Dendritic cell treated with granulocyte-macrophage colony-stimulating factor and Interleukin-4, amounts not matched to agents 40 ng/mL and 50 ng/mL, for 4 days (primary cell): ENCODE data around the gene HHAT.

Experiments used
- H3K27ac Mint-ChIP-seq: one replicate; pipeline ENCODE4 v1.8.0; 2022; ENCODE audit warnings: mild to moderate bottlenecking, mixed read lengths
- H3K27me3 Mint-ChIP-seq: one replicate; pipeline ENCODE4 v1.8.0; 2022; ENCODE audit warnings: mild to moderate bottlenecking, mixed read lengths
- H3K36me3 Mint-ChIP-seq: one replicate; pipeline ENCODE4 v1.8.0; 2022; ENCODE audit warnings: low read depth, mixed read lengths
- H3K4me1 Mint-ChIP-seq: one replicate; pipeline ENCODE4 v1.8.0; 2022; ENCODE audit warnings: low read depth, mixed read lengths
- H3K4me3 Mint-ChIP-seq: one replicate; pipeline ENCODE4 v1.8.0; 2022; ENCODE audit warnings: mild to moderate bottlenecking, moderate library complexity, mixed read lengths
- H3K9me3 Mint-ChIP-seq: one replicate; pipeline ENCODE4 v1.8.0; 2022; ENCODE audit warnings: mixed read lengths
- intact Hi-C: fragments of 100-400 bp; cut with micrococcal nuclease; formaldehyde crosslinking; loops from one replicate; pipeline ENCODE4 v1.15.0; 2022

The HHAT gene

GRCh38 chr1:210328746-210329503 is at the start of gene HHAT:
TSS of gene HHAT (plus strand) at chr1:210328902. CDS start at chr1:210348976, 20,074 bp downstream.
- Mint-ChIP-seq H3K4me3 (peak within 1 kb of the TSS; percentile 82), H3K27me3 (peaks cover 12% of the 10 kb centered on the region), H3K9me3 (no peaks in the 10 kb centered on the region), H3K4me1 (peaks cover 13% of the 10 kb centered on the region), H3K36me3 (peaks cover 9% of the 10 kb centered on the region), H3K27ac (peak within 1 kb of the TSS; percentile 92)
- intact Hi-C loops, result no loop called here

GRCh38 chr1:210280221-210280620 is 48.5 kb upstream of the HHAT start:
- Mint-ChIP-seq H3K27me3 (no peaks in the 10 kb centered on the region), H3K4me3 (no peak overlapping the region), H3K36me3 (no peaks in the 10 kb centered on the region), H3K27ac (no peak overlapping the region), H3K9me3 (peaks cover 39% of the 10 kb centered on the region), H3K4me1 (no peaks in the 10 kb centered on the region)
- intact Hi-C loops, result no loop called here

GRCh38 chr1:210288116-210288515 is 40.6 kb upstream of the HHAT start:
- intact Hi-C loops, result no loop called here
- Mint-ChIP-seq H3K4me1 (no peaks in the 10 kb centered on the region), H3K36me3 (no peaks in the 10 kb centered on the region), H3K27me3 (peaks cover 31% of the 10 kb centered on the region), H3K27ac (no peak overlapping the region), H3K4me3 (no peak overlapping the region), H3K9me3 (no peaks in the 10 kb centered on the region)

GRCh38 chr1:210289248-210289647 is 39.5 kb upstream of the HHAT start:
- Mint-ChIP-seq H3K27me3 (peaks cover 38% of the 10 kb centered on the region), H3K36me3 (no peaks in the 10 kb centered on the region), H3K9me3 (no peaks in the 10 kb centered on the region), H3K4me1 (no peaks in the 10 kb centered on the region), H3K4me3 (no peak overlapping the region), H3K27ac (no peak overlapping the region)
- intact Hi-C loops, result no loop called here

- no peak overlapping the region for H3K4me3 Mint-ChIP-seq
- no peak overlapping the region for H3K27ac Mint-ChIP-seq
- no peaks in the 10 kb centered on the region for H3K9me3 Mint-ChIP-seq
- H3K27me3 Mint-ChIP-seq, result peaks cover 44% of the 10 kb centered on the region
- intact Hi-C loops, result no loop called here
- no peaks in the 10 kb centered on the region for H3K36me3 Mint-ChIP-seq
- H3K4me1 Mint-ChIP-seq, result no peaks in the 10 kb centered on the region
Measured at GRCh38 chr1:210291081-210291764, 37.5 kb upstream of the HHAT start.

GRCh38 chr1:210291786-210292230 is 36.9 kb upstream of the HHAT start:
- Mint-ChIP-seq H3K27me3 (peaks cover 44% of the 10 kb centered on the region), H3K27ac (no peak overlapping the region), H3K4me1 (no peaks in the 10 kb centered on the region), H3K9me3 (no peaks in the 10 kb centered on the region), H3K4me3 (no peak overlapping the region), H3K36me3 (no peaks in the 10 kb centered on the region)
- intact Hi-C loops, result no loop called here

GRCh38 chr1:210292231-210292871 is 36.4 kb upstream of the HHAT start:
- intact Hi-C loops, result no loop called here
- no peaks in the 10 kb centered on the region for H3K4me1 Mint-ChIP-seq
- H3K4me3 Mint-ChIP-seq, result no peak overlapping the region
- no peaks in the 10 kb centered on the region for H3K36me3 Mint-ChIP-seq
- H3K27ac Mint-ChIP-seq, result no peak overlapping the region
- peaks cover 44% of the 10 kb centered on the region for H3K27me3 Mint-ChIP-seq
- H3K9me3 Mint-ChIP-seq, result no peaks in the 10 kb centered on the region

- no peak overlapping the region for H3K27ac Mint-ChIP-seq
- intact Hi-C loops, result no loop called here
- no peaks in the 10 kb centered on the region for H3K36me3 Mint-ChIP-seq
- H3K9me3 Mint-ChIP-seq, result no peaks in the 10 kb centered on the region
- H3K4me1 Mint-ChIP-seq, result no peaks in the 10 kb centered on the region
- peaks cover 42% of the 10 kb centered on the region for H3K27me3 Mint-ChIP-seq
- no peak overlapping the region for H3K4me3 Mint-ChIP-seq
Measured at GRCh38 chr1:210293171-210293607, 35.5 kb upstream of the HHAT start.

- Mint-ChIP-seq H3K4me3 (no peak overlapping the region), H3K4me1 (no peaks in the 10 kb centered on the region), H3K27me3 (peaks cover 41% of the 10 kb centered on the region), H3K27ac (no peak overlapping the region), H3K36me3 (no peaks in the 10 kb centered on the region), H3K9me3 (no peaks in the 10 kb centered on the region)
- intact Hi-C loops, result no loop called here
Measured at GRCh38 chr1:210294999-210295745, 33.5 kb upstream of the HHAT start.

- Mint-ChIP-seq H3K9me3 (no peaks in the 10 kb centered on the region), H3K27me3 (peaks cover 30% of the 10 kb centered on the region), H3K4me1 (no peaks in the 10 kb centered on the region), H3K36me3 (no peaks in the 10 kb centered on the region), H3K4me3 (no peak overlapping the region), H3K27ac (no peak overlapping the region)
- intact Hi-C loops, result no loop called here
Measured at GRCh38 chr1:210296682-210297081, 32.0 kb upstream of the HHAT start.

GRCh38 chr1:210298296-210298695 is 30.4 kb upstream of the HHAT start:
- Mint-ChIP-seq H3K36me3 (no peaks in the 10 kb centered on the region), H3K9me3 (no peaks in the 10 kb centered on the region), H3K4me3 (no peak overlapping the region), H3K27me3 (peaks cover 15% of the 10 kb centered on the region), H3K27ac (no peak overlapping the region), H3K4me1 (no peaks in the 10 kb centered on the region)
- intact Hi-C loops, result no loop called here

- no peaks in the 10 kb centered on the region for H3K36me3 Mint-ChIP-seq
- peaks cover 14% of the 10 kb centered on the region for H3K27me3 Mint-ChIP-seq
- intact Hi-C loops, result no loop called here
- no peaks in the 10 kb centered on the region for H3K4me1 Mint-ChIP-seq
- H3K27ac Mint-ChIP-seq, result no peak overlapping the region
- no peak overlapping the region for H3K4me3 Mint-ChIP-seq
- H3K9me3 Mint-ChIP-seq, result no peaks in the 10 kb centered on the region
Measured at GRCh38 chr1:210298936-210299335, 29.8 kb upstream of the HHAT start.

- H3K4me1 Mint-ChIP-seq, result no peaks in the 10 kb centered on the region
- no peaks in the 10 kb centered on the region for H3K9me3 Mint-ChIP-seq
- intact Hi-C loops, result no loop called here
- no peak overlapping the region for H3K27ac Mint-ChIP-seq
- peaks cover 9% of the 10 kb centered on the region for H3K27me3 Mint-ChIP-seq
- no peak overlapping the region for H3K4me3 Mint-ChIP-seq
- H3K36me3 Mint-ChIP-seq, result no peaks in the 10 kb centered on the region
Measured at GRCh38 chr1:210299501-210299900, 29.2 kb upstream of the HHAT start.
